HepG2 (cell line): ENCODE measurements around the gene TAF6. TPM values are rescaled to one million over a fixed set of nuclear protein-coding genes. Genes with fewer than 3 reads are reported as not detected.

Experiments used
- ARHGAP35 ChIP-seq: sonication (generic); formaldehyde crosslinking; IDR thresholded peaks from 2 replicates; pipeline ENCODE4 v1.9.0; 2022; ENCODE audit warnings: mild to moderate bottlenecking, inconsistent platforms, moderate library complexity, missing genetic modification reagents, borderline replicate concordance
- ARID2 ChIP-seq: sonication (generic); formaldehyde crosslinking; IDR thresholded peaks from 2 replicates; pipeline ENCODE4 v1.8.1; 2022; ENCODE audit warnings: mild to moderate bottlenecking, missing genetic modification reagents, borderline replicate concordance
- NCOA2 ChIP-seq: sonication (generic); formaldehyde crosslinking; IDR thresholded peaks from 2 replicates; pipeline ENCODE4 v1.8.0; 2022; ENCODE audit warnings: inconsistent platforms
- PCBP1 ChIP-seq: fragments of 200-400 bp; formaldehyde crosslinking; IDR thresholded peaks from 2 replicates; pipeline ENCODE4 v1.6.1; 2017; ENCODE audit warnings: mild to moderate bottlenecking, low read depth, low read length, borderline replicate concordance
- SRF ChIP-seq: IDR thresholded peaks from 2 replicates; pipeline ENCODE4 v1.6.1; 2011; ENCODE audit warnings: mild to moderate bottlenecking, low read depth, low read length, moderate library complexity
- TBX3 ChIP-seq: fragments of 450-650 bp; IDR thresholded peaks from 2 replicates; pipeline ENCODE4 v1.6.1; 2017; ENCODE audit warnings: antibody characterized with exemption, mild to moderate bottlenecking, inconsistent platforms, borderline replicate concordance
- TMF1 ChIP-seq: sonication (generic); formaldehyde crosslinking; IDR thresholded peaks from 2 replicates; pipeline ENCODE4 v1.8.1; 2022; ENCODE audit warnings: low read depth, missing genetic modification reagents
- XBP1 ChIP-seq: sonication (generic); formaldehyde crosslinking; IDR thresholded peaks from 2 replicates; pipeline ENCODE4 v1.5.0; 2020; ENCODE audit warnings: missing genetic modification reagents
- ZBTB38 ChIP-seq: sonication (generic); formaldehyde crosslinking; IDR thresholded peaks from 2 replicates; pipeline ENCODE4 v1.5.1; 2020; ENCODE audit warnings: mild to moderate bottlenecking, missing genetic modification reagents
- ZFP36L2 ChIP-seq: sonication (generic); formaldehyde crosslinking; IDR thresholded peaks from 2 replicates; pipeline ENCODE4 v1.4.0; 2020; ENCODE audit warnings: missing genetic modification reagents
- ZFP90 ChIP-seq: sonication (generic); formaldehyde crosslinking; IDR thresholded peaks from 2 replicates; pipeline ENCODE4 v1.8.0; 2022; ENCODE audit warnings: missing genetic modification reagents, mild to moderate bottlenecking, inconsistent platforms, borderline replicate concordance
- polyA plus RNA-seq, 8 experiments: library from polyadenylated mRNA; depleted of rRNA in 3 of 8; stranded (reverse) in 7 of 8; unstranded in 1 of 8; fragments of >200 nt; fragmentation: Illumina TruSeq in 4 of 8; extraction: Trizol in 4 of 8; gene quantifications; 2 replicates each; pipeline versions ENCODE4 v1.2.1 to v1.2.3, GENCODE V29; 2011 to 2016; ENCODE audit warnings: low read depth in 4 of 8, missing spikeins in 1 of 8, mixed read lengths in 1 of 8; ENCODE audit not compliant: insufficient read depth in 1 of 8
- total RNA-seq, 5 experiments: library from RNA; depleted of rRNA; stranded (reverse); fragments of >200 nt; fragmentation: Illumina TruSeq; extraction: Trizol; gene quantifications; 2 replicates each; pipeline ENCODE4 v1.2.3, GENCODE V29; 2016; ENCODE audit warnings: low read depth in 1 of 5
- TF ChIP-seq, protein P1 (sequence below): sonication (generic); formaldehyde crosslinking; IDR thresholded peaks from 2 replicates; pipeline ENCODE4 v1.4.0; 2020; ENCODE audit warnings: mild to moderate bottlenecking, low read depth, missing genetic modification reagents
- TF ChIP-seq, protein P2 (sequence below): IDR thresholded peaks from 2 replicates; pipeline ENCODE4 v1.6.1; 2016; ENCODE audit warnings: low read depth, control low read depth
- TF ChIP-seq, protein P3 (sequence below), 2 experiments: sonication (generic) in 1 of 2; formaldehyde crosslinking in 1 of 2; IDR thresholded peaks; 2 replicates each; pipeline versions ENCODE4 v1.4.0 to v1.6.1; 2016 to 2020; ENCODE audit warnings: borderline replicate concordance in 1 of 2, low read depth in 1 of 2, mild to moderate bottlenecking in 1 of 2, missing genetic modification reagents in 1 of 2

Gene TAF6
- total and polyA plus RNA-seq, 2 of the 13 experiments (the other 11 are each of a cell fraction or from before 2014, with no cell fraction given), result 12.9 to 18.8 TPM

DNA sequence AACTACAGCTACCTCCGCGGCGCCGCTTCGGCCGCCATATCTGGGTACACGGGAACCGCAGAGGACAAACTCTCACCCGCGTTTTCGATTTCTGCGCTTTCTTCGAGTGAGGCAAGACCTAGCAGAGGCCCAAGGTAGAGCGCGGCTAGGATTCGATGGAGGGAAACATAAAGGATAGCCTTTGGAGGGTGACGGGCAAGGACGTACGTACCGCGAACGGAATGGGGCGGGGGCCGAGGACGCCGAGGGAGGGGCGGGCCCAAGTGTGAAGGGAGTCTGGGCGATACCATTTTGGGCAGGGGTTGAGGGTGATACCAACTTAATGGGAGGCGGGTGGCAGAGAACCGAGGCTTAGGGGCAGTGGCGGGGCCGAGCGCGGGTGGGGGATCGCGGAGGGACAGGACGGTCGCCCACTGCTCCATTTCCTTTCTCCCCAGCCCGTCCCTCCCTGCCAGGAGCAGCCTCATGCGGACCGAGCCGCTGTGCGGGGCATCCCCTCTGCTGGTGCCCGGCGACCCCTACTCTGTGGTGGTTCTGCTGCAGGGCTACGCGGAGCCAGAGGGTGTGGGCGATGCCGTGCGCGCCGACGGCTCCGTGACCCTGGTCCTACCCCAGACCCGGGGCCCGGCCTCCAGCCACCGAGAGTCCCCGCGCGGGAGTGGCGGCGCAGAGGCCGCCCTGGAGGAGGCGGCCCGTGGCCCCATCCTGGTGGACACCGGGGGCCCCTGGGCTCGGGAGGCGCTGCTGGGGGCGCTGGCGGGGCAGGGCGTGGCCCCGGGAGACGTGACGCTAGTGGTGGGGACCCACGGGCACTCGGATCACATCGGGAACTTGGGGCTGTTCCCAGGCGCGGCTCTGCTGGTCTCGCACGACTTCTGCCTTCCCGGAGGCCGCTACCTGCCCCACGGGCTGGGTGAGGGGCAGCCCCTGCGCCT is 8.0 kb upstream of the TAF6 start, which contains the start of gene MBLAC1 (continued):
- TF ChIP-seq PCBP1 (0 out of 2 replicates have a peak, but pooled peaks have one; percentile 28), ZBTB38 (CRISPR knock-in tag) (peak; percentile 36; the same call in 1 of the 2 replicates), NCOA2 (CRISPR knock-in tag) (peak; percentile 20; the same call in 1 of the 2 replicates), ZFP90 (CRISPR knock-in tag) (no peak; the same call in 1 of the 2 replicates), TBX3 (0 out of 2 replicates have a peak, but pooled peaks have one; percentile 27), ZFP36L2 (no peak), SRF (no peak), XBP1 (CRISPR knock-in tag) (no peak), ARID2 (CRISPR knock-in tag) (peak; percentile 78; the same call in 1 of the 2 replicates), ARHGAP35 (CRISPR knock-in tag) (peak; percentile 12), TMF1 (CRISPR knock-in tag) (no peak; the same call in 1 of the 2 replicates)
- TF ChIP-seq, protein P1, sequence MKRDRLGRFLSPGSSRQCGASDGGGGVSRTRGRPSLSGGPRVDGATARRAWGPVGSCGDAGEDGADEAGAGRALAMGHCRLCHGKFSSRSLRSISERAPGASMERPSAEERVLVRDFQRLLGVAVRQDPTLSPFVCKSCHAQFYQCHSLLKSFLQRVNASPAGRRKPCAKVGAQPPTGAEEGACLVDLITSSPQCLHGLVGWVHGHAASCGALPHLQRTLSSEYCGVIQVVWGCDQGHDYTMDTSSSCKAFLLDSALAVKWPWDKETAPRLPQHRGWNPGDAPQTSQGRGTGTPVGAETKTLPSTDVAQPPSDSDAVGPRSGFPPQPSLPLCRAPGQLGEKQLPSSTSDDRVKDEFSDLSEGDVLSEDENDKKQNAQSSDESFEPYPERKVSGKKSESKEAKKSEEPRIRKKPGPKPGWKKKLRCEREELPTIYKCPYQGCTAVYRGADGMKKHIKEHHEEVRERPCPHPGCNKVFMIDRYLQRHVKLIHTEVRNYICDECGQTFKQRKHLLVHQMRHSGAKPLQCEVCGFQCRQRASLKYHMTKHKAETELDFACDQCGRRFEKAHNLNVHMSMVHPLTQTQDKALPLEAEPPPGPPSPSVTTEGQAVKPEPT, result 0 out of 2 replicates have a peak, but pooled peaks have one; percentile 52
- TF ChIP-seq, protein P2, sequence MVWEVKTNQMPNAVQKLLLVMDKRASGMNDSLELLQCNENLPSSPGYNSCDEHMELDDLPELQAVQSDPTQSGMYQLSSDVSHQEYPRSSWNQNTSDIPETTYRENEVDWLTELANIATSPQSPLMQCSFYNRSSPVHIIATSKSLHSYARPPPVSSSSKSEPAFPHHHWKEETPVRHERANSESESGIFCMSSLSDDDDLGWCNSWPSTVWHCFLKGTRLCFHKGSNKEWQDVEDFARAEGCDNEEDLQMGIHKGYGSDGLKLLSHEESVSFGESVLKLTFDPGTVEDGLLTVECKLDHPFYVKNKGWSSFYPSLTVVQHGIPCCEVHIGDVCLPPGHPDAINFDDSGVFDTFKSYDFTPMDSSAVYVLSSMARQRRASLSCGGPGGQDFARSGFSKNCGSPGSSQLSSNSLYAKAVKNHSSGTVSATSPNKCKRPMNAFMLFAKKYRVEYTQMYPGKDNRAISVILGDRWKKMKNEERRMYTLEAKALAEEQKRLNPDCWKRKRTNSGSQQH (CRISPR knock-in tag), result no peak
- TF ChIP-seq, protein P3, sequence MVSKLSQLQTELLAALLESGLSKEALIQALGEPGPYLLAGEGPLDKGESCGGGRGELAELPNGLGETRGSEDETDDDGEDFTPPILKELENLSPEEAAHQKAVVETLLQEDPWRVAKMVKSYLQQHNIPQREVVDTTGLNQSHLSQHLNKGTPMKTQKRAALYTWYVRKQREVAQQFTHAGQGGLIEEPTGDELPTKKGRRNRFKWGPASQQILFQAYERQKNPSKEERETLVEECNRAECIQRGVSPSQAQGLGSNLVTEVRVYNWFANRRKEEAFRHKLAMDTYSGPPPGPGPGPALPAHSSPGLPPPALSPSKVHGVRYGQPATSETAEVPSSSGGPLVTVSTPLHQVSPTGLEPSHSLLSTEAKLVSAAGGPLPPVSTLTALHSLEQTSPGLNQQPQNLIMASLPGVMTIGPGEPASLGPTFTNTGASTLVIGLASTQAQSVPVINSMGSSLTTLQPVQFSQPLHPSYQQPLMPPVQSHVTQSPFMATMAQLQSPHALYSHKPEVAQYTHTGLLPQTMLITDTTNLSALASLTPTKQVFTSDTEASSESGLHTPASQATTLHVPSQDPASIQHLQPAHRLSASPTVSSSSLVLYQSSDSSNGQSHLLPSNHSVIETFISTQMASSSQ (IDR thresholded peaks at IDR 0.05; ENCODE audit: low read depth), result no peak
- TF ChIP-seq, protein P3 (CRISPR knock-in tag; IDR thresholded peaks at IDR 0.05; ENCODE audit: borderline replicate concordance), result no peak; the same call in 1 of the 2 replicates
